Fibroblast of lung (primary cell): ENCODE results near the gene SPTY2D1. TPM values are rescaled to one million over a fixed set of nuclear protein-coding genes. Genes with fewer than 3 reads are reported as not detected.
A peak's percentile ranks its signal among the peaks of the same experiment; 100 is the strongest.

Experiments used
- DNase-seq, 2 donors: peaks; one replicate each; pipeline versions ENCODE4 v3.0.0 to v3.0.0-alpha.2; 2010; ENCODE audit warnings: low read depth in 2 of 2
- H2AFZ ChIP-seq: 2 replicates; pipeline ENCODE4 v1.5.1; 2012; ENCODE audit warnings: low read length, control low read depth, inconsistent platforms
- H3K27ac ChIP-seq: 2 replicates; pipeline ENCODE4 v1.5.1; 2011; ENCODE audit warnings: low read length, control low read depth; ENCODE audit not compliant: insufficient read depth
- H3K27me3 ChIP-seq: 2 replicates; pipeline ENCODE4 v1.5.1; 2011; ENCODE audit warnings: mild to moderate bottlenecking, low read length; ENCODE audit not compliant: control insufficient read depth, insufficient read depth
- H3K36me3 ChIP-seq: 2 replicates; pipeline ENCODE4 v1.5.1; 2011; ENCODE audit warnings: low read length; ENCODE audit not compliant: control insufficient read depth, insufficient read depth
- H3K4me1 ChIP-seq: 2 replicates; pipeline ENCODE4 v1.5.1; 2011; ENCODE audit warnings: low read length; ENCODE audit not compliant: control insufficient read depth, insufficient read depth; ENCODE audit errors: extremely low read depth
- H3K4me2 ChIP-seq: 2 replicates; pipeline ENCODE4 v1.5.1; 2011; ENCODE audit warnings: low read length, control low read depth; ENCODE audit not compliant: insufficient read depth; ENCODE audit errors: extremely low read depth
- H3K4me3 ChIP-seq, 4 experiments: fragments of 200-600 bp in 1 of 4; sonication (generic) in 1 of 4; replicated peaks in 1 of 4; 2 replicates each; pipeline ENCODE4 v1.5.1; 2011 to 2016; ENCODE audit warnings: low read length in 4 of 4, low read depth in 3 of 4, mild to moderate bottlenecking in 3 of 4, control low read depth in 2 of 4, inconsistent platforms in 1 of 4, mixed read lengths in 1 of 4; ENCODE audit not compliant: insufficient read depth in 1 of 4; ENCODE audit errors: control extremely low read depth in 1 of 4
- H3K79me2 ChIP-seq: 2 replicates; pipeline ENCODE4 v1.5.1; 2012; ENCODE audit warnings: mild to moderate bottlenecking, low read length, inconsistent platforms; ENCODE audit not compliant: control insufficient read depth, insufficient read depth
- H3K9ac ChIP-seq: 2 replicates; pipeline ENCODE4 v1.5.1; 2011; ENCODE audit warnings: mild to moderate bottlenecking, low read length, control low read depth; ENCODE audit not compliant: insufficient read depth
- H3K9me3 ChIP-seq: 2 replicates; pipeline ENCODE4 v1.5.1; 2012; ENCODE audit warnings: low read depth, low read length; ENCODE audit not compliant: control insufficient read depth, insufficient read depth
- H4K20me1 ChIP-seq: 2 replicates; pipeline ENCODE4 v1.5.1; 2011; ENCODE audit warnings: low read length; ENCODE audit not compliant: control insufficient read depth, insufficient read depth; ENCODE audit errors: extremely low read depth
- CTCF ChIP-seq, 2 donors: IDR thresholded peaks in 1 of 2; conservative IDR thresholded peaks in 1 of 2; 1 replicate in 1 of 2; 2 replicates in 1 of 2; pipeline ENCODE4 v1.5.1; 2011 to 2012; ENCODE audit warnings: low read length in 2 of 2, control low read depth in 1 of 2, inconsistent platforms in 1 of 2, low read depth in 1 of 2, mild to moderate bottlenecking in 1 of 2
- EZH2 ChIP-seq: IDR thresholded peaks from 2 replicates; pipeline ENCODE4 v1.5.1; 2012; ENCODE audit warnings: low read length, control low read depth, mild to moderate bottlenecking; ENCODE audit errors: missing control alignments
- polyA plus RNA-seq, 2 donors: library from polyadenylated mRNA; depleted of rRNA in 1 of 2; stranded (reverse) in 1 of 2; unstranded in 1 of 2; fragments of >200 nt; gene quantifications; 2 replicates each; pipeline ENCODE4 v1.2.1, GENCODE V29; 2011 to 2012; ENCODE audit warnings: missing spikeins in 1 of 2
- total RNA-seq: library from RNA; depleted of rRNA; stranded (reverse); fragments of >200 nt; gene quantifications from 2 replicates; pipeline ENCODE4 v1.2.1, GENCODE V29; 2014

SPTY2D1 gene
- total and polyA plus RNA-seq, 2 donors (not counting 1 experiment from before 2014, with no cell fraction given), result 14.0 to 23.8 TPM

- Histone ChIP-seq H3K79me2 (no peaks in the 10 kb centered on the region), H3K27me3 (no peaks in the 10 kb centered on the region), H3K4me2 (no peak overlapping the region), H3K36me3 (no peaks in the 10 kb centered on the region), H2AFZ (no peak overlapping the region), H3K9ac (no peak overlapping the region), H3K4me3 (no peak overlapping the region), H3K9me3 (no peaks in the 10 kb centered on the region), H3K27ac (no peak overlapping the region), H3K4me1 (no peaks in the 10 kb centered on the region), H4K20me1 (no peaks in the 10 kb centered on the region)
- no peak for DNase-seq
- TF ChIP-seq CTCF (conservative IDR thresholded peaks at IDR 0.05 in 1 of 2, IDR thresholded peaks at IDR 0.05 in 1 of 2; ENCODE audit: low read depth in 1 of 2, low read length in 2 of 2) (no peak), EZH2 (no peak)
Measured at GRCh38 chr11:18641677-18642076, 7.5 kb upstream of the SPTY2D1 start.

- Histone ChIP-seq H2AFZ (peak overlapping the region; percentile 70), H4K20me1 (no peaks in the 10 kb centered on the region), H3K4me3 (peak overlapping the region; percentile 70 to 96 (median 92)), H3K4me1 (peaks cover 6% of the 10 kb centered on the region), H3K27me3 (no peaks in the 10 kb centered on the region), H3K9ac (peak overlapping the region; percentile 76), H3K27ac (peak overlapping the region; percentile 87), H3K79me2 (peaks cover 51% of the 10 kb centered on the region), H3K4me2 (peak overlapping the region; percentile 96), H3K36me3 (no peaks in the 10 kb centered on the region), H3K9me3 (no peaks in the 10 kb centered on the region)
- no peak for TF ChIP-seq CTCF (conservative IDR thresholded peaks at IDR 0.05 in 1 of 2, IDR thresholded peaks at IDR 0.05 in 1 of 2; ENCODE audit: low read depth in 1 of 2, low read length in 2 of 2)
- no peak for TF ChIP-seq EZH2
- DNase-seq, result peak; percentile 19 to 24
Measured at GRCh38 chr11:18633256-18634139, 644 bp downstream of the SPTY2D1 start.

- Histone ChIP-seq H3K9me3 (no peaks in the 10 kb centered on the region), H2AFZ (no peak overlapping the region), H4K20me1 (no peaks in the 10 kb centered on the region), H3K4me3 (peak overlapping the region; percentile 70 to 96 (median 92)), H3K4me2 (peak overlapping the region; percentile 96), H3K36me3 (no peaks in the 10 kb centered on the region), H3K27me3 (no peaks in the 10 kb centered on the region), H3K4me1 (peaks cover 6% of the 10 kb centered on the region), H3K27ac (no peak overlapping the region), H3K79me2 (peaks cover 57% of the 10 kb centered on the region), H3K9ac (no peak overlapping the region)
- TF ChIP-seq CTCF (conservative IDR thresholded peaks at IDR 0.05 in 1 of 2, IDR thresholded peaks at IDR 0.05 in 1 of 2; ENCODE audit: low read depth in 1 of 2, low read length in 2 of 2), result no peak
- no peak for TF ChIP-seq EZH2
- DNase-seq, result no peak
Measured at GRCh38 chr11:18632841-18633240, 1.3 kb downstream of the SPTY2D1 start.
